ENCODE measurements around the gene CPT1A. TPM values are rescaled to one million over a fixed set of nuclear protein-coding genes. Genes with fewer than 3 reads are reported as not detected.

CPT1A gene
- total RNA-seq, 1 donor from 2014 or later, result 11.5 TPM

- Histone ChIP-seq H3K4me1 (ENCODE audit: control insufficient read depth in 3 of 3, insufficient read depth in 3 of 3, low read length in 3 of 3) (peaks cover 2 to 9% (median 6%) of the 10 kb centered on the region in 3 donors), H3K36me3 (ENCODE audit: control insufficient read depth in 3 of 3, insufficient read depth in 3 of 3, low read length in 3 of 3) (peaks cover 3 to 7% (median 4%) of the 10 kb centered on the region in 3 donors), H3K27ac (ENCODE audit: low read depth, low read length) (no peak within 1 kb of the TSS), H3K27me3 (ENCODE audit: control insufficient read depth in 3 of 3, insufficient read depth in 3 of 3, low read length in 3 of 3) (peaks cover 0 to 4% (median 4%) of the 10 kb centered on the region in 3 donors), H3K4me3 (ENCODE audit: low read length in 3 of 3) (no peak within 1 kb of the TSS), H3K9ac (ENCODE audit: low read depth in 1 of 3, low read length in 3 of 3) (no peak within 1 kb of the TSS), H3K9me3 (ENCODE audit: control insufficient read depth in 3 of 3, low read length in 3 of 3) (no peaks in the 10 kb centered on the region)
These were observed 90.3 kb downstream of the CPT1A start, which contains the start of gene TESMIN for GRCh38 chr11:68751331-68751856. Gene TESMIN (minus strand): TSS chr11:68751520. CDS start chr11:68750660, 860 bp downstream.

GRCh38 chr11:68751004-68751325 lies 90.8 kb downstream of the CPT1A start:
- H3K27me3 ChIP-seq (ENCODE audit: control insufficient read depth in 3 of 3, insufficient read depth in 3 of 3, low read length in 3 of 3), result peaks cover 0 to 4% (median 4%) of the 10 kb centered on the region in 3 donors
- no peaks in the 10 kb centered on the region for H3K9me3 ChIP-seq (ENCODE audit: control insufficient read depth in 3 of 3, low read length in 3 of 3)
- peaks cover 0 to 2% (median 0%) of the 10 kb centered on the region in 3 donors for H3K36me3 ChIP-seq (ENCODE audit: control insufficient read depth in 3 of 3, insufficient read depth in 3 of 3, low read length in 3 of 3)
- peaks cover 2 to 9% (median 6%) of the 10 kb centered on the region in 3 donors for H3K4me1 ChIP-seq (ENCODE audit: control insufficient read depth in 3 of 3, insufficient read depth in 3 of 3, low read length in 3 of 3)
- H3K27ac ChIP-seq (ENCODE audit: low read depth, low read length), result no peak overlapping the region
- H3K9ac ChIP-seq (ENCODE audit: low read depth in 1 of 3, low read length in 3 of 3), result no peak overlapping the region
- no peak overlapping the region for H3K4me3 ChIP-seq (ENCODE audit: low read length in 3 of 3)

- H3K27ac ChIP-seq (ENCODE audit: low read depth, low read length), result no peak overlapping the region
- no peak overlapping the region for H3K9ac ChIP-seq (ENCODE audit: low read depth in 1 of 3, low read length in 3 of 3)
- no peak overlapping the region for H3K4me3 ChIP-seq (ENCODE audit: low read length in 3 of 3)
- H3K4me1 ChIP-seq (ENCODE audit: control insufficient read depth in 3 of 3, insufficient read depth in 3 of 3, low read length in 3 of 3), result peaks cover 2 to 9% (median 6%) of the 10 kb centered on the region in 3 donors
- H3K9me3 ChIP-seq (ENCODE audit: control insufficient read depth in 3 of 3, low read length in 3 of 3), result no peaks in the 10 kb centered on the region
- H3K36me3 ChIP-seq (ENCODE audit: control insufficient read depth in 3 of 3, insufficient read depth in 3 of 3, low read length in 3 of 3), result peaks cover 0 to 2% (median 0%) of the 10 kb centered on the region in 3 donors
- peaks cover 0 to 4% (median 4%) of the 10 kb centered on the region in 3 donors for H3K27me3 ChIP-seq (ENCODE audit: control insufficient read depth in 3 of 3, insufficient read depth in 3 of 3, low read length in 3 of 3)
These were observed 91.3 kb downstream of the CPT1A start for GRCh38 chr11:68750195-68751003.

GRCh38 chr11:68749229-68750123 lies 92.2 kb downstream of the CPT1A start:
- Histone ChIP-seq H3K36me3 (ENCODE audit: control insufficient read depth in 3 of 3, insufficient read depth in 3 of 3, low read length in 3 of 3) (peaks cover 0 to 2% (median 0%) of the 10 kb centered on the region in 3 donors), H3K9ac (ENCODE audit: low read depth in 1 of 3, low read length in 3 of 3) (no peak overlapping the region), H3K4me3 (ENCODE audit: low read length in 3 of 3) (no peak overlapping the region), H3K9me3 (ENCODE audit: control insufficient read depth in 3 of 3, low read length in 3 of 3) (no peaks in the 10 kb centered on the region), H3K27me3 (ENCODE audit: control insufficient read depth in 3 of 3, insufficient read depth in 3 of 3, low read length in 3 of 3) (peaks cover 0 to 4% (median 4%) of the 10 kb centered on the region in 3 donors), H3K27ac (ENCODE audit: low read depth, low read length) (no peak overlapping the region), H3K4me1 (ENCODE audit: control insufficient read depth in 3 of 3, insufficient read depth in 3 of 3, low read length in 3 of 3) (peaks cover 2 to 9% (median 6%) of the 10 kb centered on the region in 3 donors)

- H3K27me3 ChIP-seq (ENCODE audit: control insufficient read depth in 3 of 3, insufficient read depth in 3 of 3, low read length in 3 of 3), result peaks cover 0 to 4% (median 4%) of the 10 kb centered on the region in 3 donors
- no peaks in the 10 kb centered on the region for H3K36me3 ChIP-seq (ENCODE audit: control insufficient read depth in 3 of 3, insufficient read depth in 3 of 3, low read length in 3 of 3)
- H3K9ac ChIP-seq (ENCODE audit: low read depth in 1 of 3, low read length in 3 of 3), result no peak overlapping the region
- peaks cover 2 to 9% (median 6%) of the 10 kb centered on the region in 3 donors for H3K4me1 ChIP-seq (ENCODE audit: control insufficient read depth in 3 of 3, insufficient read depth in 3 of 3, low read length in 3 of 3)
- no peak overlapping the region for H3K4me3 ChIP-seq (ENCODE audit: low read length in 3 of 3)
- H3K27ac ChIP-seq (ENCODE audit: low read depth, low read length), result no peak overlapping the region
- H3K9me3 ChIP-seq (ENCODE audit: control insufficient read depth in 3 of 3, low read length in 3 of 3), result no peaks in the 10 kb centered on the region
These were observed 93.7 kb downstream of the CPT1A start for GRCh38 chr11:68748061-68748460.

- no peaks in the 10 kb centered on the region for H3K9me3 ChIP-seq (ENCODE audit: control insufficient read depth in 3 of 3, low read length in 3 of 3)
- peaks cover 0 to 5% (median 0%) of the 10 kb centered on the region in 3 donors for H3K27me3 ChIP-seq (ENCODE audit: control insufficient read depth in 3 of 3, insufficient read depth in 3 of 3, low read length in 3 of 3)
- H3K4me3 ChIP-seq (ENCODE audit: low read length in 3 of 3), result no peak overlapping the region
- no peak overlapping the region for H3K9ac ChIP-seq (ENCODE audit: low read depth in 1 of 3, low read length in 3 of 3)
- no peak overlapping the region for H3K27ac ChIP-seq (ENCODE audit: low read depth, low read length)
- H3K4me1 ChIP-seq (ENCODE audit: control insufficient read depth in 3 of 3, insufficient read depth in 3 of 3, low read length in 3 of 3), result no peaks in the 10 kb centered on the region
- H3K36me3 ChIP-seq (ENCODE audit: control insufficient read depth in 3 of 3, insufficient read depth in 3 of 3, low read length in 3 of 3), result no peaks in the 10 kb centered on the region
These were observed 98.2 kb downstream of the CPT1A start for GRCh38 chr11:68743539-68743938.

GRCh38 chr11:68741463-68741862 lies 100.3 kb downstream of the CPT1A start:
- H3K9me3 ChIP-seq (ENCODE audit: control insufficient read depth in 3 of 3, low read length in 3 of 3), result no peaks in the 10 kb centered on the region
- H3K4me1 ChIP-seq (ENCODE audit: control insufficient read depth in 3 of 3, insufficient read depth in 3 of 3, low read length in 3 of 3), result no peaks in the 10 kb centered on the region
- peaks cover 0 to 5% (median 0%) of the 10 kb centered on the region in 3 donors for H3K27me3 ChIP-seq (ENCODE audit: control insufficient read depth in 3 of 3, insufficient read depth in 3 of 3, low read length in 3 of 3)
- no peak overlapping the region for H3K27ac ChIP-seq (ENCODE audit: low read depth, low read length)
- H3K9ac ChIP-seq (ENCODE audit: low read depth in 1 of 3, low read length in 3 of 3), result no peak overlapping the region
- H3K4me3 ChIP-seq (ENCODE audit: low read length in 3 of 3), result no peak overlapping the region
- no peaks in the 10 kb centered on the region for H3K36me3 ChIP-seq (ENCODE audit: control insufficient read depth in 3 of 3, insufficient read depth in 3 of 3, low read length in 3 of 3)

GRCh38 chr11:68735646-68736045 lies 106.1 kb downstream of the CPT1A start:
- peaks cover 4 to 18% (median 7%) of the 10 kb centered on the region in 3 donors for H3K27me3 ChIP-seq (ENCODE audit: control insufficient read depth in 3 of 3, insufficient read depth in 3 of 3, low read length in 3 of 3)
- H3K4me1 ChIP-seq (ENCODE audit: control insufficient read depth in 3 of 3, insufficient read depth in 3 of 3, low read length in 3 of 3), result no peaks in the 10 kb centered on the region
- no peak overlapping the region for H3K9ac ChIP-seq (ENCODE audit: low read depth in 1 of 3, low read length in 3 of 3)
- H3K9me3 ChIP-seq (ENCODE audit: control insufficient read depth in 3 of 3, low read length in 3 of 3), result no peaks in the 10 kb centered on the region
- no peaks in the 10 kb centered on the region for H3K36me3 ChIP-seq (ENCODE audit: control insufficient read depth in 3 of 3, insufficient read depth in 3 of 3, low read length in 3 of 3)
- no peak overlapping the region for H3K27ac ChIP-seq (ENCODE audit: low read depth, low read length)
- no peak overlapping the region for H3K4me3 ChIP-seq (ENCODE audit: low read length in 3 of 3)

GRCh38 chr11:68735125-68735524 lies 106.6 kb downstream of the CPT1A start:
- no peak overlapping the region for H3K4me3 ChIP-seq (ENCODE audit: low read length in 3 of 3)
- no peaks in the 10 kb centered on the region for H3K36me3 ChIP-seq (ENCODE audit: control insufficient read depth in 3 of 3, insufficient read depth in 3 of 3, low read length in 3 of 3)
- H3K9me3 ChIP-seq (ENCODE audit: control insufficient read depth in 3 of 3, low read length in 3 of 3), result no peaks in the 10 kb centered on the region
- no peaks in the 10 kb centered on the region for H3K4me1 ChIP-seq (ENCODE audit: control insufficient read depth in 3 of 3, insufficient read depth in 3 of 3, low read length in 3 of 3)
- H3K27me3 ChIP-seq (ENCODE audit: control insufficient read depth in 3 of 3, insufficient read depth in 3 of 3, low read length in 3 of 3), result peaks cover 4 to 18% (median 7%) of the 10 kb centered on the region in 3 donors
- no peak overlapping the region for H3K9ac ChIP-seq (ENCODE audit: low read depth in 1 of 3, low read length in 3 of 3)
- no peak overlapping the region for H3K27ac ChIP-seq (ENCODE audit: low read depth, low read length)

Data from skeletal muscle tissue (tissue), 4 donors.